ENCODE results near the gene SLC22A9. TPM values are rescaled to one million over a fixed set of nuclear protein-coding genes. Genes with fewer than 3 reads are reported as not detected.
"Not testable (repeated sequence)": the region's sequence is repeated elsewhere in the genome, so short reads cannot be mapped to it uniquely, and the experiment has no call there.

SLC22A9 gene
- total RNA-seq (ENCODE audit: insufficient read depth, low replicate concordance), result 2.2 TPM

DNA sequence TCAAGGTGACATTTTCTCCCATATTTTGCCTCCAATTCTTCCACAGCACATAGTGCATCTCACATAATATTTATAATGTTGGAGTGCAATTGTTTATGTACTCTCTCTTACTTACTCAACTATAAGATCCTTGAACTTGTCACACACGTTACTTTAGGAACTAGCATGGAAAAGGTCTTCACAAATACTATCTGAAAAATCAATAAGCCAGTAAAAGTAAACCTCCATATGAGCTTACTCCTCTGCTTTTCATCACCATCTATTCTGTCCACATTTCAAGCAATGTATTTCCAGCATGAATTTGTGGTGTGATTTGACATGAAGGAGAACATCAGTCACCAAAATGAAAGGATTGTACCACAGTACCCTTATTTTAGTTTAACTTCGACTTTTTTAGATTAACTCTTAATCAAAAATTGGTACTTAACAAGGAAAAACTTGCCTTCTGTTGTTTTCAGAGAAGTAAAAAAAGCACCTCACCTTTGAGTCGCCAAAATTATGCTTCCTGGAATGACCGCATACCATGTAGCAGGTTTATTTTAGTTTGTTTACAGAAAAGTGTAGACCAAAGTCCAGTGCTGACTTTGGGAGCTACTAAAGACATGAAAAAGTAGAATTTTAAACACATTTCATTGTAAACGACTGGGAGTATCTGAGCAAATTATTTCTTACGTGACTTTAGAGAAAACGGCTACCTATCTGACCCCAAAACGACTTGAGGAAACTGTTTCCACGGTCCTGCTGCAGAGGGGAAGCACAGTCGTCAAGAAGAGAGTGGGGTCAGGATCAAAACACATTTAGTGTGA lies at the start of gene SLC22A9:
Gene SLC22A9 (plus strand): TSS at position 621 of the 806 bp plus-strand sequence. CDS start 272 bp downstream, outside the sequence.
- DNase-seq (ENCODE audit: low spot score), result no peak

- DNase-seq (ENCODE audit: low spot score), result no peak
These were observed 47.9 kb upstream of the SLC22A9 start for GRCh38 chr11:63321723-63322122.

GRCh38 chr11:63335089-63335488 lies 34.5 kb upstream of the SLC22A9 start:
- DNase-seq (ENCODE audit: low spot score), result not testable (repeated sequence)

GRCh38 chr11:63337070-63337469 lies 32.5 kb upstream of the SLC22A9 start:
- no peak for DNase-seq (ENCODE audit: low spot score)

DNA sequence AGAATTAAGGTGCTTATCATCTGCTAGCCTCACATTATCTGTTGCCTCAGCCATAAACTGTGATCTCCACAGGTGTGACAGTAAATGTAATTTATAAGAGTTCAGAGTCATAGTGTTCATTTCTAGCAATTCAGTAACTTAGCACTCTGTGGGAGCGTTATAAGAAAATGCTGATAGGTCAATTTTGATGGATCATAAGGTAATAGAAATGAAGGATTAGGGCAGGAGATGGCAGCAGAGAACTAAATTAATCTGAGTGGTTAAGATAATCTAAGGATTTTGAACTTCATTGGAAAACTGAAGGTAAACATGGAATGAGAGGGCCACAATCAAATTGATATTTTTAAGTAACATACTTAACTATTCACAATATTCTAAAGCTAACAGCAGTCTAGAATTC lies 26.5 kb upstream of the SLC22A9 start:
- no peak for DNase-seq (ENCODE audit: low spot score)

GRCh38 chr11:63352144-63352543 lies 17.4 kb upstream of the SLC22A9 start:
- no peak for DNase-seq (ENCODE audit: low spot score)

- DNase-seq (ENCODE audit: low spot score), result no peak
These were observed 7.3 kb upstream of the SLC22A9 start for GRCh38 chr11:63362196-63362793.

DNA sequence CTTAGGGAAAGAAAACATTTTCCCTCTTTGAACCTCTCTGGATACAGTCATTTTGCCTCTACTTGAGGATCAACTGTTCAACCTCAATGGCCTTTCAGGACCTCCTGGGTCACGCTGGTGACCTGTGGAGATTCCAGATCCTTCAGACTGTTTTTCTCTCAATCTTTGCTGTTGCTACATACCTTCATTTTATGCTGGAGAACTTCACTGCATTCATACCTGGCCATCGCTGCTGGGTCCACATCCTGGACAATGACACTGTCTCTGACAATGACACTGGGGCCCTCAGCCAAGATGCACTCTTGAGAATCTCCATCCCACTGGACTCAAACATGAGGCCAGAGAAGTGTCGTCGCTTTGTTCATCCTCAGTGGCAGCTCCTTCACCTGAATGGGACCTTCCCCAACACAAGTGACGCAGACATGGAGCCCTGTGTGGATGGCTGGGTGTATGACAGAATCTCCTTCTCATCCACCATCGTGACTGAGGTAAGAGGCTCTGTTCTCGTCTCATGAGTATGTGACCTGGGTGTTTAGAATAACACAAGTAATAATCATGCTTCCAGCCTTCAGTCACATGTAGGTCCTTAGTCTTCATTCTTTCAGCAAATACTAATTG lies 495 bp downstream of the SLC22A9 start:
- no peak for DNase-seq (ENCODE audit: low spot score)

GRCh38 chr11:63371396-63371795 lies 1.8 kb downstream of the SLC22A9 start:
- DNase-seq (ENCODE audit: low spot score), result no peak

DNA sequence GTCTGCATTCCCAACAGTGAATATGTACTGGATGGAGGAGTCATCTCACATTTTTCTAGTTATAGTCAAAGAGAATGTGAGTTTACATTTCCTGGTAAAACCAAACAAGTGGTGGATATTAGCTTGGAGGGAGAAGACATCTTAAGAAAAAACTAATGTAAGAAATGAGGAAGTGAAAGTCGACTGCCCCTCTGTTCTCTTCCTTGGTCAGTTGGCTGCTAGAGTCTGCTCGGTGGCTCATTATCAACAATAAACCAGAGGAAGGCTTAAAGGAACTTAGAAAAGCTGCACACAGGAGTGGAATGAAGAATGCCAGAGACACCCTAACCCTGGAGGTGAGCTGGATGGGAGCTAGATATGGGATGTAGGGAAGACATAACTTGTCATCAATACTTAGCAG lies 5.8 kb downstream of the SLC22A9 start:
- DNase-seq (ENCODE audit: low spot score), result no peak

DNA sequence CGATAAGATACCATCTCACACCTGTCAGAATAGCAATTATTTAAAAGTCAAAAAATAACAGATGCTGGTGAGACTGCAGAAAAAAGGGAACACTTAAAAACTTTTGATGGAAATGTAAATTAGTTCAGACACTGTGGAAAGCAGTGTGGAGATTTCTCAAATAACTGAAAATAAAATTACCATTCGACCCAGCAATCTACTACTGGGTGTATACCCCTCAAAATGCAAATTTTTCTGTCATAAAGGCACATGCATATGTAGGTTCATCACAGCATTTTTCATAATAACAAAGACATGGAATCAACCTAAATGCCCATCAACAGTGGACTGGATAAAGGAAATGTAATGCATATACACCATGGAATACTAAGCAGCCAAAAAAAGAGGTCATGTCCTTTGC lies 10.5 kb downstream of the SLC22A9 start:
- no peak for DNase-seq (ENCODE audit: low spot score)

DNA sequence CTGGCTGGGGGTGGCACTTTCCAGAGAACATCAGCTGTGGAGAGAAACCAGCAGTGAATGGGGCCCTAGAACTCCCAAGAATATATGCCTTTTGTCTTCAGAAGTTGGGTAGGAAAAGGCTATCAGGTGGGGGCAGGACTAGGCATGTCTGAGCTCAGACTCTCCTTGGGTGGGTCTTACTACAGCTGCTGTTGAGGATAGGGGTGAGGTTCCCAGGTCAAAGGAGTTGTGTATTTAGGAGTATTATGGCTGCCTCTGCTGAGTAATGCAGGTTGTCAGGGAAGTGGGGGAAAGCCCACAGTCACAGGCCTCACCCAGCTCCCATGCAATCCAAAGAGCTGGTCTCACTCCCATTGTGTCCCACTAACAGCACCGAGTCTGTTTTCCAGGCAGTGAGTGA lies 26.1 kb downstream of the SLC22A9 start:
- no peak for DNase-seq (ENCODE audit: low spot score)

- DNase-seq (ENCODE audit: low spot score), result no peak
These were observed 34.8 kb downstream of the SLC22A9 start for GRCh38 chr11:63404161-63404935.

- no peak for DNase-seq (ENCODE audit: low spot score)
These were observed 35.5 kb downstream of the SLC22A9 start for GRCh38 chr11:63405114-63405513.

GRCh38 chr11:63406458-63406857 lies 36.9 kb downstream of the SLC22A9 start:
- no peak for DNase-seq (ENCODE audit: low spot score)

DNA sequence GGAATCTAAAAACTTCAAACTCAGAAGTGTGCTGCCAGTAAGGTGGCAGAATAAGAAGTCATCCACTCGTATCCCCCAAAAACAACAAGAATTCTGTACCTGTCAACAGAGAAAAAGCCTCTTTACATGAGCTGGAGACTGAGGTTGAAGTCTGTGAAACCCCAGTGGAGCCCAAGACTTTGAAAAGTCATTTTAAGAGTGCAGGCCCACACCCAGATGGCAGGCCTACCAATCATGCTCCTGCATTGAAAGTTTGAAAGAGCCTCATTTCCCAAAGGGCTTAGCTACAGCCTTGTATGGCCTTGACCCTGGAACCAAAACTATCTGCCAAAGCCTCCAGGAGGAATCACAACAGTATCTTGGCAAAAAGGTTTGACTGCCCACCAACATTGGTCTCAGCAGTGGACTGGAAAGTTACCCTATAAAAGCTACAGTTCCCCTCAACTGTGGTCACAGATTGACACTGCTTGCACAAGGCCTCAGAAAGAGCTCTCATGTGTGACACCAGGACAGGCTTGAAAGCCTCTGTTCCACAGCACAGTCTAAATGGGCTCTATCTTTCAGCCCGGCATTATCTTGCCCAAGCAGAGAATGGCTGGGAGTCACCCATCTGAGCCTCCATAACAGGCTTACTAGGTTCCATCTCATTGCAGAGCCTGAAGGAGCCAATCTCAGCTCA lies 47.7 kb downstream of the SLC22A9 start:
- DNase-seq (ENCODE audit: low spot score), result no peak

- DNase-seq (ENCODE audit: low spot score), result no peak
These were observed 58.5 kb downstream of the SLC22A9 start for GRCh38 chr11:63427971-63428508.

DNA sequence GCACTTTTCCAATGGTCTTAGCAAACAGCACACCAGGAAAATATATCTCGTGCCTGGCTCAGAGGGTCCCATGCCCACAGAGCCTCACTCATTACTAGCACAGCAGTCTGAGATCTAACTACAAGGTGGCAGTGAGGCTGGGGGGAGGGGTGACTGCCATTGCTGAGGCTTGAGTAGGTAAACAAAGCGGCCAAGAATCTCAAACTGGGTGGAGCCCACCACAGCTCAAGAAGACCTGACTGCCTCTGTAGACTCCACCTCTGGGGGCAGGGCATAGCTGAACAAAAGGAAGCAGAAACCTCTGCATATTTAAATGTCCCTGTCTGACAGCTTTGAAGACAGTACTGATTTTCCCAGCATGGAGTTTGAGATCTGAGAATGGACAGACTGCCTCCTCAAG lies 61.1 kb downstream of the SLC22A9 start:
- DNase-seq (ENCODE audit: low spot score), result not testable (repeated sequence)

DNA sequence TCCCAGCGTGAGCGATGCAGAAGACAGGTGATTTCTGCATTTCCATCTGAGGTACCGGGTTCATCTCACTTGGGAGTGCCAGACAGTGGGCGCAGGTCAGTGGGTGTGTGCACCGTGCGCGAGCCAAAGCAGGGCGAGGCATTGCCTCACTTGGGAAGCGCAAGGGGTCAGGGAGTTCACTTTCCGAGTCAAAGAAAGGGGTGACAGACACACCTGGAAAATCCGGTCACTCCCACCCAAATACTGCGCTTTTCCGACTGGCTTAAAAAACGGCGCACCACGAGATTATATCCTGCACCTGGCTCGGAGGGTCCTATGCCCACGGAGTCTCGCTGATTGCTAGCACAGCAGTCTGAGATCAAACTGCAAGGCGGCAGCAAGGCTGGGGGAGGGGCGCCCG lies 65.8 kb downstream of the SLC22A9 start:
- DNase-seq (ENCODE audit: low spot score), result not testable (repeated sequence)

- DNase-seq (ENCODE audit: low spot score), result not testable (repeated sequence)
These were observed 66.2 kb downstream of the SLC22A9 start for GRCh38 chr11:63435831-63436230.

GRCh38 chr11:63443714-63444113 lies 74.1 kb downstream of the SLC22A9 start:
- no peak for DNase-seq (ENCODE audit: low spot score)

Data from umbilical cord (tissue), 2 donors.